HG03280 (cell line): ENCODE measurements around the gene NMNAT3.
"Not testable (repeated sequence)": the region's sequence is repeated elsewhere in the genome, so short reads cannot be mapped to it uniquely, and the experiment has no call there.

ENCODE experiments used
- ATAC-seq: cut with Tn5 transposase; IDR thresholded peaks from one replicate; pipeline ENCODE4 v1.9.1; 2021; ENCODE audit warnings: mild to moderate bottlenecking, moderate library complexity; ENCODE audit not compliant: unreplicated experiment

Gene NMNAT3

GRCh38 chr3:139586420-139587017 is 91.3 kb downstream of the NMNAT3 start:
- ATAC-seq = peak; percentile 83

GRCh38 chr3:139585820-139586219 is 92.0 kb downstream of the NMNAT3 start:
- ATAC-seq = no peak

GRCh38 chr3:139583651-139584050 is 94.1 kb downstream of the NMNAT3 start:
- ATAC-seq = not testable (repeated sequence)

GRCh38 chr3:139578783-139579182 is 99.0 kb downstream of the NMNAT3 start:
- ATAC-seq = no peak

- ATAC-seq = no peak
Measured at GRCh38 chr3:139577909-139578308, 99.9 kb downstream of the NMNAT3 start.

- ATAC-seq = no peak
Measured at GRCh38 chr3:139577346-139577745, 100.4 kb downstream of the NMNAT3 start.

- no peak for ATAC-seq
Measured at GRCh38 chr3:139574026-139574947, 103.5 kb downstream of the NMNAT3 start.

- no peak for ATAC-seq
Measured at GRCh38 chr3:139572847-139573672, 104.7 kb downstream of the NMNAT3 start.

- ATAC-seq = no peak
Measured at GRCh38 chr3:139571711-139572110, 106.1 kb downstream of the NMNAT3 start.

- ATAC-seq = no peak
Measured at GRCh38 chr3:139564294-139564861, 113.4 kb downstream of the NMNAT3 start.

GRCh38 chr3:139561959-139562676 is 115.7 kb downstream of the NMNAT3 start:
- no peak for ATAC-seq

- no peak for ATAC-seq
Measured at GRCh38 chr3:139561255-139561817, 116.4 kb downstream of the NMNAT3 start.

- ATAC-seq = no peak
Measured at GRCh38 chr3:139560411-139560810, 117.4 kb downstream of the NMNAT3 start.

GRCh38 chr3:139559541-139559940 is 118.2 kb downstream of the NMNAT3 start:
- ATAC-seq = no peak

GRCh38 chr3:139558351-139559266 is 119.2 kb downstream of the NMNAT3 start:
- ATAC-seq = no peak

- ATAC-seq = no peak
Measured at GRCh38 chr3:139557041-139557440, 120.7 kb downstream of the NMNAT3 start.

GRCh38 chr3:139555249-139555648 is 122.5 kb downstream of the NMNAT3 start:
- ATAC-seq = no peak

- no peak for ATAC-seq
Measured at GRCh38 chr3:139554628-139555027, 123.1 kb downstream of the NMNAT3 start.
